Calu3 (cell line): ENCODE results near the gene IKZF3. TPM values are rescaled to one million over a fixed set of nuclear protein-coding genes. Genes with fewer than 3 reads are reported as not detected.

Experiments used
- BruUV-seq: library from RNA; stranded (reverse); fragments of 400-500 nt; replicated peaks from 2 replicates; lab custom pipeline; 2021; lab: Mats Ljungman, UMichigan
- CTCF ChIA-PET: fragments of 300-600 bp; sonication (Branson Sonifier 250); formaldehyde crosslinking; loops from one replicate; lab custom pipeline; 2022; ENCODE audit warnings: antibody characterized with exemption; lab: Charles Lee
- DNase-seq: peaks from one replicate; pipeline ENCODE4 v3.0.0; 2022
- H3K27ac Mint-ChIP-seq: one replicate; pipeline ENCODE4 v1.8.0; 2022; ENCODE audit warnings: mixed read lengths; ENCODE audit not compliant: unreplicated experiment
- H3K27me3 Mint-ChIP-seq: one replicate; pipeline ENCODE4 v1.8.0; 2022; ENCODE audit warnings: mixed read lengths; ENCODE audit not compliant: unreplicated experiment
- H3K36me3 Mint-ChIP-seq: one replicate; pipeline ENCODE4 v1.8.0; 2022; ENCODE audit warnings: mild to moderate bottlenecking, moderate library complexity, mixed read lengths; ENCODE audit not compliant: insufficient read depth, unreplicated experiment
- H3K4me1 Mint-ChIP-seq: one replicate; pipeline ENCODE4 v1.8.0; 2022; ENCODE audit warnings: mild to moderate bottlenecking, low read depth, mixed read lengths; ENCODE audit not compliant: unreplicated experiment
- H3K4me3 Mint-ChIP-seq: one replicate; pipeline ENCODE4 v1.8.0; 2022; ENCODE audit warnings: mild to moderate bottlenecking, low read depth, moderate library complexity, mixed read lengths; ENCODE audit not compliant: unreplicated experiment
- H3K9me3 Mint-ChIP-seq: one replicate; pipeline ENCODE4 v1.8.0; 2022; ENCODE audit warnings: low read depth, mixed read lengths; ENCODE audit not compliant: unreplicated experiment
- intact Hi-C: fragments of 100-400 bp; cut with micrococcal nuclease; formaldehyde crosslinking; loops from one replicate; pipeline ENCODE4 v1.10.0; 2022; ENCODE audit not compliant: unreplicated experiment
- total RNA-seq: library from RNA; stranded (reverse); gene quantifications from 2 replicates; pipeline ENCODE4 v1.2.3, GENCODE V29; 2022
- TF ChIP-seq, protein P1 (sequence below): fragments of 200-600 bp; IDR thresholded peaks from one replicate; pipeline ENCODE4 v1.8.0; 2022; ENCODE audit warnings: antibody characterized with exemption; ENCODE audit not compliant: unreplicated experiment

Gene IKZF3
- total RNA-seq, 1 experiment from 2014 or later: 30.9 TPM

DNA sequence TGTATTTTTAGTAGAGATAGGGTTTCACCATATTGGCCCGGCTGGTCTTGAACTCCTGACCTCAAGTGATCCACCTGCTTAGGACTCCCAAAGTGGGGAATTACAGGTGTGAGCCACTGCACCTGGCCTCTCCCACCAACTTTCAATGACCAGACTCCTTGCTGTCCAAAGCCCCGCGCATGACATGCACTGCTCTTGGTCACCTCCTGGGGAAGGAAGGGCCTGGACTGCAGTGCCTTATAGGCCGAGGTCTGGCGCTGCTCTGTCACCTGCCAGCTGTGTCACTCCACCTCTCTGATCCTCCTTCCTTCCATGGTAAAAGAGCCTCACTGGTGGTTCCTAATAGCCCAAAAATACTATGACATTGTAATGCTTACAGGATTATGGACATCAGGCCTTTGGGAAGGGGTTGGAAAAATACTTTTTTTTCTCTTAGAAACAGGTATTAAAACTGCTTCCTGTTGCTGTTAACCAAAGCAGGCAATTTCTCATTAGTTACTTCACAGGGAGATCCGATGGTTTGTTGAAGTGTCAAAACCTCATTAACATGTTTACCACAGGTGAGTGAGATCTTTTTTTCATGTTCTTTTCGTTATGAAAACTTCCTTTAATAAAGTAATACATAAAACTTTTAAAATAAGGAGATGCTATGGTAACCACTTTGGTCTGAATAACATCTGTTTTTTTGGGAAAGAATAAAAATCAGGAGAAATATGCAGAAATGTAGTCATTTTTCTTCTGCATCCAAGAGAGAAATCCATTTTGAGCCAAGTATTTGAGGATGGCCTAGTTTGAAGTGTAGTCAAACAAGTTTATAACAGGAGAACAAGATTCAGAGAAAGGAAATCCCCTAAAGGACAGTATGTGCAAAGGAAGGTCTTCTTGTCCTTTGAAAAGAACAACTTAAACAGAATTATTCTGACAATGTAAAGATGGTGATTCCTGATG lies 90.9 kb downstream of the IKZF3 start:
- DNase-seq: peak; percentile 85
- intact Hi-C loops: loop anchor here (10.0 kb wide), 1 partner anchor 1072 kb away; no protein-coding TSS in a partner anchor
- TF ChIP-seq, protein P1, sequence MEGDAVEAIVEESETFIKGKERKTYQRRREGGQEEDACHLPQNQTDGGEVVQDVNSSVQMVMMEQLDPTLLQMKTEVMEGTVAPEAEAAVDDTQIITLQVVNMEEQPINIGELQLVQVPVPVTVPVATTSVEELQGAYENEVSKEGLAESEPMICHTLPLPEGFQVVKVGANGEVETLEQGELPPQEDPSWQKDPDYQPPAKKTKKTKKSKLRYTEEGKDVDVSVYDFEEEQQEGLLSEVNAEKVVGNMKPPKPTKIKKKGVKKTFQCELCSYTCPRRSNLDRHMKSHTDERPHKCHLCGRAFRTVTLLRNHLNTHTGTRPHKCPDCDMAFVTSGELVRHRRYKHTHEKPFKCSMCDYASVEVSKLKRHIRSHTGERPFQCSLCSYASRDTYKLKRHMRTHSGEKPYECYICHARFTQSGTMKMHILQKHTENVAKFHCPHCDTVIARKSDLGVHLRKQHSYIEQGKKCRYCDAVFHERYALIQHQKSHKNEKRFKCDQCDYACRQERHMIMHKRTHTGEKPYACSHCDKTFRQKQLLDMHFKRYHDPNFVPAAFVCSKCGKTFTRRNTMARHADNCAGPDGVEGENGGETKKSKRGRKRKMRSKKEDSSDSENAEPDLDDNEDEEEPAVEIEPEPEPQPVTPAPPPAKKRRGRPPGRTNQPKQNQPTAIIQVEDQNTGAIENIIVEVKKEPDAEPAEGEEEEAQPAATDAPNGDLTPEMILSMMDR: no peak
- BruUV-seq: no TSS peak
- H3K27ac Mint-ChIP-seq: no peak overlapping the region
- peaks cover 66% of the 10 kb centered on the region for H3K4me1 Mint-ChIP-seq
- CTCF ChIA-PET: interaction anchor here (0.6 to 120.4 kb wide), 42 partner anchors 8 to 1167 kb away, joined by 3 to 34714 read pairs (median 6); partner anchors contain the start of genes ERBB2, GRB7, GSDMA and GSDMB
- no peaks in the 10 kb centered on the region for H3K27me3 Mint-ChIP-seq
- H3K4me3 Mint-ChIP-seq: no peak overlapping the region
- peaks cover 12% of the 10 kb centered on the region for H3K36me3 Mint-ChIP-seq
- H3K9me3 Mint-ChIP-seq: no peaks in the 10 kb centered on the region

DNA sequence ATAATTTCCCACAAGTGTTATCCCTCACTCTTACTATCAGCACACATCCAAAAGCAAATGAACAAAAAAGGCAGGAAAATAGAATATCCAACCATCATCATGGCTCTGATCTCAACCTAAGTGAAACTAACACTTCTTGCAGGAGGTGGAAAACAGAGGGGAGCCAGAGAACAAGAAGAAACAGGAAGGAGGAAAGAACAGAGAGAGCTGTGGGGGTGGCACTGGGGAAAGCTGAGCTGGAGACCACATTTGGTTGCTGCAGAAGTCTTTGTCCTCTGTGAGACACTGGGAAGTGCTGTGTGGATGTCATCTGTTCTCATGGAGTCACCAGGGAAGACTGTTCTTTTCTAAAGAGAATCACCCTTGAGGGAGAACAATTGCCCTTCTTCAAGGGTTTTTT lies 91.7 kb downstream of the IKZF3 start:
- H3K27me3 Mint-ChIP-seq: no peaks in the 10 kb centered on the region
- H3K9me3 Mint-ChIP-seq: no peaks in the 10 kb centered on the region
- H3K4me1 Mint-ChIP-seq: peaks cover 68% of the 10 kb centered on the region
- no peak overlapping the region for H3K4me3 Mint-ChIP-seq
- no TSS peak for BruUV-seq
- CTCF ChIA-PET: interaction anchor here (0.6 to 120.4 kb wide), 38 partner anchors 9 to 796 kb away, joined by 3 to 34714 read pairs (median 5); partner anchors contain the start of genes ERBB2, GRB7, MIEN1 and PGAP3
- TF ChIP-seq, protein P1: no peak
- H3K27ac Mint-ChIP-seq: peak overlapping the region; percentile 0
- DNase-seq: no peak
- intact Hi-C loops: loop anchor here (10.0 kb wide), 1 partner anchor 1072 kb away; no protein-coding TSS in a partner anchor
- peaks cover 12% of the 10 kb centered on the region for H3K36me3 Mint-ChIP-seq

DNA sequence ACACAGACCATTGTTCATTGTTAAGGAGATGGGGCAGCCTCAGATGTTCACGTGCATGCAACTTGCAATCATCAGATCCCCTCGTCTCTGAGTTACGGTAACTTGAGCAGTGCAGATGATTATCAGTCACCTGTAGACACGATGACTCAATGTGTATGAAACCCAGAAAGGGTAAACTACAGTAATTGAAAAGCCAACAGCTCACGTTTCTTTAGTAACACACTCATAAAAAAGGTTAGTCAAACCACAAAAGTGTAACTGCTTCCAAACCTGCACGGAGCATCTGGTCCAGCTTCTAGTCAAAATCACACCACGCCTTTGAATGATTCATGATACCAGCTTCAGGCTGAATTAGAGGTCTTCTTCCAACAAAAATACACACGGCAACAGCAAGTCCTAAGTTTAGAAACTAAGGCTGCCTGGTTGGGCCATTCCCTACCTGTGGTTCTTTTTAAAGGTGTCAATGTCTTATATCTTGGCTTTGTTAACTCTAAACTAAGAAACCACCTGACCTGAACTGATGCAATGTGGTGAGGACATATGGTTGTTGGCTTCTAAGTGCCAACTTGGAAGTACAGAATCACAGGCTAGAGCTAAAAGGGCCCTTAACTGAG lies 94.0 kb downstream of the IKZF3 start:
- TSS peak; percentile 68 for BruUV-seq
- Mint-ChIP-seq H3K4me1 (peaks cover 72% of the 10 kb centered on the region), H3K4me3 (peak overlapping the region; percentile 10), H3K36me3 (peaks cover 12% of the 10 kb centered on the region), H3K27ac (peak overlapping the region; percentile 60), H3K9me3 (peaks cover 6% of the 10 kb centered on the region), H3K27me3 (peaks cover 13% of the 10 kb centered on the region)
- DNase-seq: peak; percentile 100
- intact Hi-C loops: loop anchor here (1.0 to 10.0 kb wide), 15 partner anchors 12 to 1075 kb away; partner anchors contain the start of genes CDC6, ERBB2, IKZF3 and PSMD3
- TF ChIP-seq, protein P1: no peak
- CTCF ChIA-PET: interaction anchor here (0.5 to 161.2 kb wide), 102 partner anchors 19 to 1213 kb away, joined by 3 to 42089 read pairs (median 8); partner anchors contain the start of genes ERBB2, GRB7, GSDMB and IKZF3

DNA sequence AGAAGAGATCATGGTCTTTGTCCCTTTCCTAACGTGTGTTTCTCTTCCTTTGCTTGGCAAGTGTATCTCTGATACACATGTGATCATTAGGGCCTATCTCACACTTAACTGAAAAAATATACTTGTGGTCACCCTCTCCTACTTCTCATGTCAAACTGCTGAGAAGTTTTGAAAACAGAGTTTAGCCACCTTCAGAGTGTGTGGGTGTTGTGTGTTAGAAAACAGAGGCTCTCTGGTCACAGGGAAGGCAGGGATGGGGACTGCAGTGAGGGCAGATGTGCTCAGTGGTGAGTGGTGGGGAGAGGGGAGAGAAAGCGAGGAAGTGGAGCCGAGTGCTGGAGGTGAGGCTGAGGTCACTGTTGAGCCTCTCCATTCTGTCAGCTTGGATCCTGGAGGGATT lies 97.0 kb downstream of the IKZF3 start:
- Mint-ChIP-seq H3K4me3 (no peak overlapping the region), H3K36me3 (peaks cover 12% of the 10 kb centered on the region), H3K9me3 (peaks cover 10% of the 10 kb centered on the region), H3K27ac (peak overlapping the region; percentile 0), H3K27me3 (peaks cover 13% of the 10 kb centered on the region), H3K4me1 (peaks cover 50% of the 10 kb centered on the region)
- DNase-seq: no peak
- no TSS peak for BruUV-seq
- TF ChIP-seq, protein P1: no peak
- CTCF ChIA-PET: interaction anchor here (0.7 to 161.2 kb wide), 23 partner anchors 26 to 215 kb away, joined by 3 to 42089 read pairs (median 10); partner anchors contain the start of genes ERBB2, GRB7, GSDMA and GSDMB
- intact Hi-C loops: loop anchor here (10.0 kb wide), 1 partner anchor 518 kb away; the partner anchor contains the start of gene CDC6
